HCT116 (cell line): Measurements from ENCODE around the gene NOTUM. TPM values are rescaled to one million over a fixed set of nuclear protein-coding genes. Genes with fewer than 3 reads are reported as not detected.

Experiments used
- ATAC-seq: fragments of 200-7000 bp; cut with Tn5 transposase; 2 replicates; pipeline ENCODE4 v1.9.1; 2020; ENCODE audit warnings: mild to moderate bottlenecking, moderate library complexity
- BruUV-seq: library from RNA; stranded (reverse); fragments of 400-500 nt; replicated peaks from 2 replicates; lab custom pipeline; 2021; lab: Mats Ljungman, UMichigan
- CTCF ChIA-PET: fragments of 300-600 bp; sonication (Branson Sonifier 250); formaldehyde crosslinking; loops from one replicate; lab custom pipeline; 2021; ENCODE audit warnings: antibody characterized with exemption; lab: Charles Lee
- POLR2A ChIA-PET: fragments of 300-600, 350-600 bp; sonication (Branson Sonifier 250); formaldehyde crosslinking; loops from one replicate; lab custom pipeline; 2021; ENCODE audit warnings: antibody characterized with exemption; lab: Charles Lee
- RAD21 ChIA-PET, 2 experiments: fragments of 300-600 bp; sonication (Branson Sonifier 250); formaldehyde crosslinking; loops; one replicate each; lab custom pipeline; 2023; ENCODE audit warnings: low total read pairs in 2 of 2; ENCODE audit not compliant: uncharacterized antibody in 2 of 2, unreplicated experiment in 2 of 2, low non-redundant PET in 1 of 2; lab: Charles Lee
- DNase-seq: peaks from one replicate; pipeline ENCODE4 v3.0.0-alpha.2; 2010; ENCODE audit warnings: low read depth, low spot score
- H2AFZ ChIP-seq: fragments of 200-600 bp; shearing (Covaris generic), sonication (generic); 2 replicates; pipeline ENCODE4 v1.6.1; 2017; ENCODE audit warnings: low read depth, mixed run types, mixed read lengths, antibody characterized with exemption, low read length; ENCODE audit not compliant: poor library complexity, severe bottlenecking
- H3K27ac ChIP-seq: 2 replicates; pipeline ENCODE4 v1.5.1; 2012; ENCODE audit warnings: low read depth, low read length
- H3K27me3 ChIP-seq: fragments of 200-600 bp; sonication (generic); 2 replicates; pipeline ENCODE4 v1.6.1; 2016; ENCODE audit warnings: mixed run types, low read length, mixed read lengths; ENCODE audit not compliant: insufficient read depth
- H3K36me3 ChIP-seq, 2 experiments: fragments of 200-500 bp in 1 of 2; fragments of 200-600 bp in 1 of 2; sonication (Bioruptor generic) in 1 of 2; sonication (generic) in 1 of 2; 2 replicates each; pipeline versions ENCODE4 v1.5.1 to v1.6.1; 2014 to 2016; ENCODE audit warnings: low read length in 2 of 2, inconsistent platforms in 1 of 2, mixed read lengths in 1 of 2, mixed run types in 1 of 2; ENCODE audit not compliant: insufficient read depth in 2 of 2, control insufficient read depth in 1 of 2
- H3K4me1 ChIP-seq, 2 experiments: fragments of 200-600 bp in 1 of 2; sonication (generic) in 1 of 2; 2 replicates each; pipeline versions ENCODE4 v1.5.1 to v1.6.1; 2012 to 2017; ENCODE audit warnings: low read length in 2 of 2, inconsistent platforms in 1 of 2, mild to moderate bottlenecking in 1 of 2, mixed read lengths in 1 of 2, mixed run types in 1 of 2, moderate library complexity in 1 of 2; ENCODE audit not compliant: insufficient read depth in 2 of 2, control insufficient read depth in 1 of 2
- H3K4me2 ChIP-seq: fragments of 200-600 bp; sonication (generic); 2 replicates; pipeline ENCODE4 v1.6.1; 2017; ENCODE audit warnings: mixed run types, low read length, mixed read lengths
- H3K4me3 ChIP-seq, 2 experiments: fragments of 200-600 bp in 1 of 2; sonication (generic) in 1 of 2; replicated peaks in 1 of 2; 2 replicates each; pipeline ENCODE4 v1.5.1; 2011 to 2016; ENCODE audit warnings: low read length in 2 of 2, control low read depth in 1 of 2, low read depth in 1 of 2, mild to moderate bottlenecking in 1 of 2, mixed read lengths in 1 of 2, mixed run types in 1 of 2
- H3K79me2 ChIP-seq: fragments of 200-600 bp; sonication (generic); 2 replicates; pipeline ENCODE4 v1.6.1; 2017; ENCODE audit warnings: mild to moderate bottlenecking, mixed run types, low read length, moderate library complexity, mixed read lengths; ENCODE audit not compliant: insufficient read depth
- H3K9ac ChIP-seq: fragments of 200-600 bp; sonication (generic); 2 replicates; pipeline ENCODE4 v1.6.1; 2016; ENCODE audit warnings: low read length, mixed read lengths
- H3K9me2 ChIP-seq: fragments of 200-600 bp; sonication (generic), shearing (Covaris generic); 2 replicates; pipeline ENCODE4 v1.6.1; 2017; ENCODE audit warnings: mixed run types, mild to moderate bottlenecking, moderate library complexity; ENCODE audit not compliant: insufficient read depth
- H3K9me3 ChIP-seq, 2 experiments: fragments of 200-500 bp in 1 of 2; fragments of 200-600 bp in 1 of 2; sonication (Bioruptor generic) in 1 of 2; sonication (generic) in 1 of 2; 2 replicates each; pipeline ENCODE4 v1.6.1; 2014 to 2017; ENCODE audit warnings: low read length in 2 of 2, mixed read lengths in 2 of 2, inconsistent platforms in 1 of 2, low read depth in 1 of 2, mild to moderate bottlenecking in 1 of 2, mixed run types in 1 of 2, moderate library complexity in 1 of 2; ENCODE audit not compliant: control insufficient read depth in 1 of 2, insufficient read depth in 1 of 2
- H4K20me1 ChIP-seq: fragments of 200-600 bp; sonication (generic), shearing (Covaris generic); 2 replicates; pipeline ENCODE4 v1.6.1; 2017; ENCODE audit warnings: mixed run types, mild to moderate bottlenecking, moderate library complexity; ENCODE audit not compliant: insufficient read depth
- ATF3 ChIP-seq: IDR thresholded peaks from 2 replicates; pipeline ENCODE4 v1.6.1; 2012
- CEBPB ChIP-seq: IDR thresholded peaks from 2 replicates; pipeline ENCODE4 v1.6.1; 2012; ENCODE audit warnings: low read depth
- ELF1 ChIP-seq: IDR thresholded peaks from 2 replicates; pipeline ENCODE4 v1.6.1; 2012; ENCODE audit warnings: low read depth, borderline replicate concordance
- EZH2 ChIP-seq: fragments of 200-600 bp; sonication (generic); IDR thresholded peaks from 2 replicates; pipeline ENCODE4 v1.6.1; 2017; ENCODE audit warnings: antibody characterized with exemption, mixed run types
- EZH2phosphoT487 ChIP-seq: fragments of 200-600 bp; IDR thresholded peaks from 2 replicates; pipeline ENCODE4 v1.6.1; 2018; ENCODE audit warnings: antibody characterized with exemption, borderline replicate concordance
- POLR2A ChIP-seq: IDR thresholded peaks from 2 replicates; pipeline ENCODE4 v1.7.0; 2011; ENCODE audit warnings: borderline replicate concordance; ENCODE audit not compliant: insufficient read depth, insufficient read length; ENCODE audit errors: extremely low read depth
- SRF ChIP-seq: IDR thresholded peaks from 2 replicates; pipeline ENCODE4 v1.6.1; 2012; ENCODE audit warnings: low read depth
- intact Hi-C: fragments of 100-400 bp; cut with micrococcal nuclease; formaldehyde crosslinking; loops from 2 replicates; pipeline ENCODE4 v1.10.0; 2022
- total RNA-seq: library from RNA; stranded (reverse); gene quantifications from one replicate; pipeline ENCODE4 v1.2.1, GENCODE V29; 2021; ENCODE audit not compliant: unreplicated experiment
- TF ChIP-seq, protein P1 (sequence below): IDR thresholded peaks from 2 replicates; pipeline ENCODE4 v1.6.1; 2012; ENCODE audit warnings: low read depth

Gene NOTUM
- total RNA-seq, 1 experiment from 2014 or later: 12.5 TPM

DNA sequence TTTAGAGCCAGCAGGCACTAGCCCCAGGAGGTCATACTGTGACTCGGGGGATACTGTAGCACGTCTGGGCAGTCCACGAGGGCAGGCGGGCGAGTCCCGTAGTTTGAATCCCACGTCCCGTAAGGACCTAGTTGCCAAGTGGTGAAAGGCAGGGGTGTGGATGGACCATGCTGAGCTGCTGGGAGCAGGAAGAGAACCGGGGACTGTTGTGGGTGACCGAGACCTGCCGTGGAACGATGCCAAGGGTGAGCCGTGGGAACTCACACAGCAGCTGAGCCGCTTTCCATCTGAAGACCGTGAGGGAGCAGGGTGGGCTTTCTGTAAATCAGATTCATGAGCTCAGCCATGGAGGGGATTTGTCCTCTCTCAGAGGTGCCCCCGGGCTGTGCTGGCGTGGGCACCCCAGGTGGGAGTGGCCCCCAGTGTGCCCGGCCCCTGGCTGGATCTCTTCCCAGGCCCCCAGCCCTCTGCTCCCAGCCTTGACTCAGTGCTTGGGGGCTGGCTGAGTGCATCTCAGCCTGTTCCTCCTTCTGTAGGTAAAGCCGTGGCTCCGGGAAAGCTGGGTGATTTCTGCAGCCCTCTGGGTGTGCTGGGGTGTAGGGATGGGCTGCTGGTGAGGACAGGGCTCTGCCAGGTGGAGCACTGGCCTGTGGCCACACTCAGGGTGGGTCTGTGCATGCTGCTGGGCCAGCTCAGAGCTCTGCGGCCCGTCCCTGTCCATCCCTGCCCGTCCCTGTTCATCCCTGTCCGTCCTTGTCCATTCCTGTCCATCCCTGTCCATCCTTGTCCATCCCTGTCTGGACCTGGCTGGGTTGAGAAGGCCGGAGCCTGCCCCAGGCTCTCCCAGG, 30.1 kb upstream of the NOTUM start (continued):
- TF ChIP-seq SRF: no peak

- H3K27ac ChIP-seq: no peak overlapping the region
- no peaks in the 10 kb centered on the region for H3K27me3 ChIP-seq
- no peak for TF ChIP-seq EZH2phosphoT487
- no peak for TF ChIP-seq ATF3
- no peak for TF ChIP-seq CEBPB
- TF ChIP-seq, protein P1, sequence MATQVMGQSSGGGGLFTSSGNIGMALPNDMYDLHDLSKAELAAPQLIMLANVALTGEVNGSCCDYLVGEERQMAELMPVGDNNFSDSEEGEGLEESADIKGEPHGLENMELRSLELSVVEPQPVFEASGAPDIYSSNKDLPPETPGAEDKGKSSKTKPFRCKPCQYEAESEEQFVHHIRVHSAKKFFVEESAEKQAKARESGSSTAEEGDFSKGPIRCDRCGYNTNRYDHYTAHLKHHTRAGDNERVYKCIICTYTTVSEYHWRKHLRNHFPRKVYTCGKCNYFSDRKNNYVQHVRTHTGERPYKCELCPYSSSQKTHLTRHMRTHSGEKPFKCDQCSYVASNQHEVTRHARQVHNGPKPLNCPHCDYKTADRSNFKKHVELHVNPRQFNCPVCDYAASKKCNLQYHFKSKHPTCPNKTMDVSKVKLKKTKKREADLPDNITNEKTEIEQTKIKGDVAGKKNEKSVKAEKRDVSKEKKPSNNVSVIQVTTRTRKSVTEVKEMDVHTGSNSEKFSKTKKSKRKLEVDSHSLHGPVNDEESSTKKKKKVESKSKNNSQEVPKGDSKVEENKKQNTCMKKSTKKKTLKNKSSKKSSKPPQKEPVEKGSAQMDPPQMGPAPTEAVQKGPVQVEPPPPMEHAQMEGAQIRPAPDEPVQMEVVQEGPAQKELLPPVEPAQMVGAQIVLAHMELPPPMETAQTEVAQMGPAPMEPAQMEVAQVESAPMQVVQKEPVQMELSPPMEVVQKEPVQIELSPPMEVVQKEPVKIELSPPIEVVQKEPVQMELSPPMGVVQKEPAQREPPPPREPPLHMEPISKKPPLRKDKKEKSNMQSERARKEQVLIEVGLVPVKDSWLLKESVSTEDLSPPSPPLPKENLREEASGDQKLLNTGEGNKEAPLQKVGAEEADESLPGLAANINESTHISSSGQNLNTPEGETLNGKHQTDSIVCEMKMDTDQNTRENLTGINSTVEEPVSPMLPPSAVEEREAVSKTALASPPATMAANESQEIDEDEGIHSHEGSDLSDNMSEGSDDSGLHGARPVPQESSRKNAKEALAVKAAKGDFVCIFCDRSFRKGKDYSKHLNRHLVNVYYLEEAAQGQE: no peak
- TF ChIP-seq ELF1: no peak
- TF ChIP-seq EZH2: no peak
- no peak for TF ChIP-seq POLR2A
- H3K9me2 ChIP-seq: no peaks in the 10 kb centered on the region
- no peak overlapping the region for H3K4me2 ChIP-seq
- POLR2A ChIA-PET: no interaction called here
- H3K9ac ChIP-seq: no peak overlapping the region
- H2AFZ ChIP-seq: no peak overlapping the region
- intact Hi-C loops: no loop called here
- no TSS peak for BruUV-seq
- no peaks in the 10 kb centered on the region for H3K79me2 ChIP-seq
- no peak overlapping the region for H3K4me3 ChIP-seq
- ATAC-seq (no peak), DNase-seq (no peak)
- H4K20me1 ChIP-seq: no peaks in the 10 kb centered on the region
- H3K9me3 ChIP-seq: no peaks in the 10 kb centered on the region
- H3K4me1 ChIP-seq: peaks cover 10 to 11% of the 10 kb centered on the region in 2 experiments; a peak in 3 of 4 replicates
- CTCF ChIA-PET: no interaction called here
- RAD21 ChIA-PET: no interaction called here
- H3K36me3 ChIP-seq: peaks cover 13 to 16% of the 10 kb centered on the region in 2 experiments; a peak in 3 of 4 replicates
Observed at GRCh38 chr17:81987161-81987770, 26.3 kb upstream of the NOTUM start.
